SH-SY5Y (cell line): Measurements from ENCODE around the gene SLC11A2.
A peak's percentile ranks its signal among the peaks of the same experiment; 100 is the strongest.

ENCODE experiments used
- GATA2 ChIP-seq: IDR thresholded peaks from 2 replicates; pipeline ENCODE4 v1.6.1; 2011; ENCODE audit warnings: mild to moderate bottlenecking, low read depth, low read length
- GATA3 ChIP-seq: IDR thresholded peaks from 2 replicates; pipeline ENCODE4 v1.6.1; 2011; ENCODE audit warnings: low read depth, mild to moderate bottlenecking, low read length, moderate library complexity

SLC11A2 gene

DNA sequence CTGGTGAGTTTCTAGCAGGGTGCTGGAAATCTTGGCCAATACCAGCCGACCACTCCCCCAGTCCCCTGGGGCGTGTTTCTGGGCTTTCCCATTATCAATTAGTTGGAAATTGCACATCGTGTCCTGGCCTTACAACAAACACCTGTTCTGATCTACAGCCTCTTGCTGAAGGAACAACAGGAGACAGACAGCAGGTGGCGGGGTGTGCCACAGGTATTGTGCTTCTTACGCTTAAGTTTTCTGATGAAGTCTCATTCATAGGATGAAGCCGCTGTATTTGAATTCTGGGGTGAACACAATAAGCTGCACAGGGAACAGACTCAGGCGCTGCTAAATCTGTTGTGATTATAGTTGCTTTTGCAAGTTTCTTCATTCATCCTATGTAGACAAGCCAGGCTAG is 73.1 kb downstream of the SLC11A2 start:
- TF ChIP-seq GATA2 (no peak), GATA3 (no peak)

DNA sequence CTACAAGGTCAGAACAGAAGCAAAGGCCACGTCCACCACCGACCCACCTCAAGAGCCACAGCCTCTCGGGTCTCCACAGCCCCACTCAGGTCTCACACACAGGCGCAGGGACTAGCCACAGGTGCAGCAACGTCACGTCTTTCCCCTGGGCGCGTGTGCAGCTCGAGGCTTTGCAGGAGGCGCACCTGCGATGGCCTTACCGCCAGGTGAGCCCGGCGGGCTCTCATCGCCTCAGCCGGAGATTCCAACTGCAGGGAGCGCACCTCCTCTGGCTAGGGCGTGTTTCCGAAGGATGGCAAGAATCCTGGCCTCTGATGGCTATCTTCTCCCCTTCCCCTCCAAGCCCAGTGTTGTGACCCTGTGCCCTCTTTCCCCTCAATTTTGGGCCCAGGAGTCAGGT is 73.7 kb downstream of the SLC11A2 start, which contains the start of gene HIGD1C:
TSS of gene HIGD1C (plus strand) at position 35 of the 400 bp plus-strand sequence. CDS start 1,455 bp downstream, outside the sequence.
- TF ChIP-seq GATA3 (no peak), GATA2 (no peak)

DNA sequence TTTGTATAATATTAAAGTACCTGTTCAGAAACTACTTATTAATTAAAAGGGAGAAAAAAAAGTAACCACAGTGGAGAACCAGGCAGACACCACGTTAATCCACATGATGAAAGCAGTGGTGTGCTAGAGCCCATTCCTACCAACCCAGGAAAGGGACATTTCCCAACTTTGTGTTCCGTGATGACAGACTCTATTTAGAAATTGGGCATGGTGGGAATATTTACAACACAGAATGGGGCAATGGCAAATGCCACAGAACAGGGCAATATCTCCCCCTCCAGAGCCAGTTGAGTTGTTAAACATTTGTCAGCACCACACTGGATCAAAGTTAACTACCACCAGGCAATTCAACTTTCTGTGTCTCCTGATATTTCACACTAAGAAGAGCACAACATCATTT is 75.1 kb downstream of the SLC11A2 start:
- TF ChIP-seq GATA2 (no peak), GATA3 (no peak)

DNA sequence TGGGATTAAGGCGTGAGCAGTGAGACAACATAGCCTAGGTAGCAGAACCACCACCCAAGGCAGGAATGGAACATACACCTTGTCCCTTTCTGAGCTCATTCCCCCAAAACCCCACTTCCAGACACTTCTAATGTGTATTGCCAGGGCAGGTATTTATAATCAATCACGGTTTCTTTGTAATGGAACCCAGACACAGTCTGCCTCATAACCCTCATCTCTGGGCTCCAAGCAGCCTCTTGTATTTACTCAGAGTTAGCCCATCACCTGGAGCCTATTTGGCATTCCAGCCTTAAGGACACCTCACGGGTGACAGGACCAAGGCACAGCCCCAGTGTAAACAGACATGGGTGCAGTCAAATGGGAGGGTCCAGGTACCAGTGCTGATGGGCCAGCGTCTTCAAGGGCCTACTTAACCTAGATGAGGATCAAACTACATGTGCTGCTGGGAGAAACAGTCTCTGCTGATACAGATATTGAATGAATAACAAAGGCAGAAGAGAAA is 76.3 kb downstream of the SLC11A2 start:
- TF ChIP-seq GATA3 (no peak), GATA2 (no peak)

DNA sequence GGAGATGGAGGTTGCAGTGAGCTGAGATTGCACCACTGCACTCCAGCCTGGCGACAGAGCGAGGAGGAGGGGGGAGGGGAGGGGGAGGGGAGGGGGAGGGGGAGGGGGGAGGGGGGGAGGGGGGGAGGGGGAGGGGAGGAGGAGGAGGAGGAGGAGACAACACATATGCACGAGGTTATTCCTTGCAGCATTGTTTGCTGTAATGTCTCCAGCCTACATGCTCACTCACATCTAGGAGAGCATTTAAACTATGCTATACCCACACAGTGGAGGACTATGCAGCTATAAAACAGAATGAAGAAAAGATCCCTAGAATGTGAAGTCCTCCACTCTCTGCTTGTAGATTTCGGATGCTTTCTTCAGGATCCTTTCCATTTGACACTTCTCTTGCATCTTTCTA is 77.4 kb downstream of the SLC11A2 start:
- TF ChIP-seq GATA3: no peak
- TF ChIP-seq GATA2: no peak

DNA sequence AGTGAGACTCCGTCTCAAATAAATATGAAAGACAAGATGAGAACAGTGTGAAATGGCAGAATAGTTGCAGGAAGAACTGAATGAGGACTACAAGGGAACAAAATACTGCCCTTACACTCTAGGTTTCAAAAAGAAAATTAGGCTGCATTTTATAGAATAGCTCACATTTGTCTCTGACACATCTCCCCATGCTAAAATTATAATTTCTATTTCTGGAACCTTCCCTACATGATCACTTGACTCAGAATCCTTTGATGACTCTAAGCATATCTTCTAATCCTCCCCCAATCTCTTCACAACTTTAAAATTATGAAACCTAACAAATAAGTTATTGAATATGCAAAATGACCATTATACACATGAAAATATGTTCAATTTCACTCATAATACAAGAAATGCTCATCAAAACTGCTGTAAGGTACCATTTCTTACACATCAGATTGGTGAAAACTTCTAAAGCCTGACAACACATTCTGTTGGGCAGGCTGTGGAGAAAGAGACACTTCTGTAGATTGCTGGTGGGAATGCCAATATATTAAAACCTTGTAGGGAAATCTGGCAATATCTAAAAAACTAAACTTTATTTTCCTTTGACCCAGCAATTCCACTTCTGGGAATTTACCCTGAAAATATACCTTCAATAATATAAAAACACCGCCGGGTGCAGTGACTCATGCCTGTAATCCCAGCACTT is 78.1 kb downstream of the SLC11A2 start:
- no peak for TF ChIP-seq GATA3
- TF ChIP-seq GATA2: no peak

DNA sequence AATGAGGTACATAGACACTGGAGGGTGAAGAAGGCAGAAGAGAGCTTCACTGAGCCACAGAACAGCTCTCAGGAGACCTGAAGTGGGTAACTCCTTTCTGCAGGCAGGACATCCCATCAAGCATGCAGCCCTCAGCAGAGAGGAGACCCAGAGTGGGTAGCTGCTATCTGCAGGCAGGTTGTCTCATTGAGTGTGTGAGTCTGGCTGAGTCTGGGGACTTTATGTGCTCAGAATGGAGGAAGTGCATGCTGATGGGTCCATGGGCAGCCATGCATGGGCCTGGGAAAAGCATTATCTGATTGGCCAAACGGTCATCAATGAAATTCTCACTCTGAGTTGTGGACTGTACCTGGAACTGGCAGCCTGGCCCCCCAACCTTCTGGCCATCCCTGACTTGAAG is 88.5 kb downstream of the SLC11A2 start:
- TF ChIP-seq GATA3: no peak
- no peak for TF ChIP-seq GATA2

DNA sequence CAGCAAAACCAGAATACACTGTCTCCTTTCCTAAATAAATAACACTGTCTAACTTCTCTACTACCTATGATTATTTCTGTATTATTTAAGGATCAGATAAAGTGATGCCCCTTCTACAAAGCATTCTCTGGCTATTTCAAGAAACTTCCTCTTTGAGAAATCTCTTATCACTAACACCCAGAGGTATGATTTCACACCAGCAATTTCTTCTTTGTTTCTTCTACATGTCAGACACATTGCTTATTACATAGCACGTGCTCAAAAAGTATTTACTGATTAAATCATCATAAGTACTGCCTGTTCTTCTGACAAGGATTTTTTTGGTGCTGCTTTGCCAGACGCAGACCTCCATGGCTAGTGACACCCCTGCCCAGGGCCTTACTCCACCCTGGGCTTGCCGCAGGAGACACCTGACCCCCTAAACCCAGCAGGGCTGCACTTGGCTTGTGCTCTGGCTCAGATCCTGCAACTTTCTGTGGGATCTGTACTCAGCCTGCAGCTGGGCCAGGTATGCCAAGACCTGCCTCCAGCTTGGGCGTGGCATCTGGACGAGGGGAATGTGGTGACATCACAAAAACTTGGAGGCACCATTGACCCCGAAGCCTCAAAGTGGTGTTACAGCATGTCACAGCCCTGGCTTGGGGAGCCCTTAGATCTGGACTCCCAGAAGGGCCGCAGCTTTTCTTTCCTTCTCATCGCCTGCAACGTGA is 89.2 kb downstream of the SLC11A2 start:
- TF ChIP-seq GATA2: no peak
- TF ChIP-seq GATA3: no peak

DNA sequence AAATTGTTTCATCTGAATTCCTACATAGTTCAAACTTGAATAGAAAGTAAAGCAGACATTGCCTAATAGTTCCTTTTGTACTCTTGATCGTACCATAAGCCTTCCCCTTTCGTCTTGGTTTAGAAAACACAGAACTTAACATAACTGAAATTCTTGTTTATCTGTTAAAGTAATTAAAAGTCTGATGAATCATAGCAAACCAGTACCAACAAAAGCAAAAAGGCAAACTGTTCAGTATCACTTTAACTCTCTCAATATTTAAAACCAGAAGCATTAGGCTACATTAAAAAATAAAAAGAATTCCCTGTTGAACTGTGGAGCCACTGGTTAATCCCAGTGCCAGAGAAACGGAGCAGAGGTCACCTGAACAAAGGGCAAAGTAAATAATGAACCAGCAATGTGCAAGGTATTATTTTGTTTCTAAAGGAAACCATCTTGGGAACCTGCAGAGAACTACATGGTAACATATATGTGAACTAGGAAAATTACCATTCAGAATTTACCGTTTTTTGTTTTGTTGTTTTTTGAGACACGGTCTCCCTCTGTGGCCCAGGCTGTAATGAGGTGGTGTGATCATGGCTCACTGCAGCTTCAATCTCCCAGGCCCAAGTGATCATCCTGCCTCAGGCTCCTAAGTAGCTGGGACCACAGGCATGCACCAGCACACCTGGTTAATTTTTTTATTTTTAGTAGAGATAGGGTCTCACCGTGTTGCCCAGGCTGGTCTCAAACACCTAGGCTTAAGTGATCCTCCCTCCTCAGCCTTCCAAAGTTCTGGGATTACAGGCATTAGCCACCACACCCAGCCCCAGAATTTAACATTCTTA is 91.0 kb downstream of the SLC11A2 start:
- TF ChIP-seq GATA3 (no peak), GATA2 (no peak)

DNA sequence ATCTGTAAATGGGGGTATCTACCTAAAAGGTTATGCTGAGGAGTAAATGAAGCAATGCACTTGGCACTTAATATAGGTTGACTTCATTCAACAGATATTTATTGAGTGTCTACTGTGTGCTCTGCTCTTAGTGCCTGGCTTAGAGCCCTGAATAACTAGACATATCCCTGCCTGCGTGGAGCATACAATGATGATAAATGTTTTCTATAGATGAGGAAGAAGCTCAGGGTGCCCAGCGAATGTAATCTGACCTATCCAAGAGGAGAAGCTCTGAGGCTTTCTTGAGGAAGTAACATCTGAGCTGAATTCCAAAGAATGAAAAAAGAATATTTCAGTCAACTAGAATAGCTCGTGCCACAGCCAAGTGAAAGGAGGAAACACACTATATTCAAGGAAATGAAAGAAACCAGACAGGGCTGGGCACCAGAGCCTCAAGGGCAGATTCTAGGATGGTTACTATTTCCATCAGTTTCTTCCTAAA is 91.8 kb downstream of the SLC11A2 start:
- TF ChIP-seq GATA3 (no peak), GATA2 (no peak)

DNA sequence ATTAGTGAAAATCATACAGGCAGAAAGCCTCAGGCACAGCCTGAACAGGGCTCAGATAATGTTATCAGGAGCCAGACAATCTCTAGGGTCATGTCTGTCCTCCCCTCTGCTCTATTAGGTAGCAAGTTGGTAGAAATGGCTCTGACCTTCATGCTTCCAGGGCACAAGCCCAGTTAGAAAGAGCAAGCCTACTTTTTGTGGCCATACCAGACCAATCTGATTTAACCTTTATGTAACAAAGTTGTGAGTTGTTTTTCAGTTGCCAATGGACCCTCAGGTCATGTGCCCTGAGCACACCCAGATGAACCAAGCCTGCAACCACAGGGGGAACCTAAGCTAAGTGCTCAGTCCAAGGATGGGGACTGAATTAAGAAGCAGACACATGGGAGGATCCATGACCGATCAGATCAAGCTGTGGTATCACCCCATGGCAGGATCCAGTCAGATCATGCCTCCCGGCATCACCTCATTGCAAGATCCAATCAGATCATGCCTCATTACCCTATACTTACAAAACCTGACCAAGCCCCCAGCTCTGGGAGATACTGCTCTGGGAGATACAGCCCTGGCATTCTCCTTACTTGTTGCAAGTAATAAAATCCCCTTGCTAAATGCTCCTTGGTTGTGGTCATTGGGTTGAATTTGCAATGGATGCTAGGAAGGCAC is 92.6 kb downstream of the SLC11A2 start:
- no peak for TF ChIP-seq GATA3
- TF ChIP-seq GATA2: 0 out of 2 replicates have a peak, but pooled peaks have one; percentile 29

DNA sequence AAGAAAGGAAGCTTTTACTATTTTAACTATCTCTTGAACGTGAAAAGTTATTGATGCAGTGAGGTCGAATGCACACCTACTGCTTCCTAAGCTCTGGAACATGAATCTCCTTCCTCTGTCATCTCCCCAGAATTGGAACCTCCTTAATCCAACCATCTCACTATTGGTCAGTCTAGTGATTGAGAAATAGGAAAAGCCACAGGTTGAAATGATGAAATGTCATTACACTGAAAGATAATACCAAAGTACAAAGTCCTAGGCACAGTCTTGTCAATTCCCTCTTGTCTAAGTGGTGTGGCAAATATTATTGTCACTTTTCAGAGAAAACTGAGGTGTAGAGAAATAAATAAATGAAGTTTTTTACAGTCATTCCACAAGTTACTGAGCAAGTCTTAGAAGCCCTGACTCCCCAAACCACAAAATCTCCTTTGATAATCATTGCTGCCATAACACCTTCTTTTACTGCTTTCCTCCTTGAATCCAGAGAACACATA is 93.3 kb downstream of the SLC11A2 start:
- no peak for TF ChIP-seq GATA2
- TF ChIP-seq GATA3: no peak

DNA sequence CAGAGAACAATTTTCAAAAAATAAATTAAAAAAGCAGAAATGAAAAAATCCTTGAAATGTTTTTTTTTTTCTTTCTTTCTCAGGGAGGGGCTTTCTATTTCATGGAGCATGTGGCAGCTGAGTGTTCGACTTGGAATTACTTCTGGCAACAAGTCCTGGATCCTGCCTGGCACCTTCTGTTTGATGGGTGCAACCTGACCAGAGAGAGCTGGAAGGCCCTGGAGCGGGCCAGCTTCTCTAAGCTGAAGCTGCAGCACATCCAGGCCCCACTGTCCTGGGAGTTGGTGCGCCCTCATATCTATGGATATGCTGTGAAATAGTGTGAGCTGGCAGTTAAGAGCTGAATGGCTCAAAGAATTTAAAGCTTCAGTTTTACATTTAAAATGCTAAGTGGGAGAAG is 96.4 kb downstream of the SLC11A2 start:
- TF ChIP-seq GATA2: no peak
- TF ChIP-seq GATA3: no peak
